Naive thymus-derived CD4-positive, alpha-beta T cell (primary cell): ENCODE data around the gene CADM1. TPM values are rescaled to one million over a fixed set of nuclear protein-coding genes. Genes with fewer than 3 reads are reported as not detected.

Experiments used
- ATAC-seq: fragments of 150-1000 bp; cut with Tn5 transposase; 2 replicates; pipeline ENCODE4 v1.10.0; 2021; ENCODE audit warnings: mild to moderate bottlenecking, moderate library complexity
- CTCF ChIA-PET: fragments of 350-600 bp; sonication (Branson Sonifier 250); formaldehyde crosslinking; loops from one replicate; lab custom pipeline; 2021; ENCODE audit warnings: antibody characterized with exemption; lab: Charles Lee
- POLR2A ChIA-PET: fragments of 350-600 bp; sonication (Branson Sonifier 250); formaldehyde crosslinking; loops from one replicate; lab custom pipeline; 2021; ENCODE audit warnings: antibody characterized with exemption, inconsistent platforms; lab: Charles Lee
- DNase-seq, 9 donors: peaks; one replicate each; pipeline versions ENCODE4 v3.0.0 to v3.0.0-alpha.2; 2020 to 2022; ENCODE audit warnings: mixed read lengths in 1 of 9
- H3K27ac ChIP-seq: one replicate; pipeline ENCODE4 v1.7.0; 2013; ENCODE audit warnings: mild to moderate bottlenecking, low read depth, low read length, moderate library complexity
- H3K27me3 ChIP-seq, 2 donors: one replicate each; pipeline ENCODE4 v1.7.0; 2013; ENCODE audit warnings: low read length in 2 of 2, mild to moderate bottlenecking in 2 of 2, moderate library complexity in 2 of 2; ENCODE audit not compliant: control insufficient read depth in 2 of 2, insufficient read depth in 2 of 2
- H3K36me3 ChIP-seq, 3 experiments: 1 replicate in 2 of 3; 2 replicates in 1 of 3; pipeline ENCODE4 v1.7.0; 2013; ENCODE audit warnings: low read length in 3 of 3, mild to moderate bottlenecking in 3 of 3, moderate library complexity in 1 of 3; ENCODE audit not compliant: insufficient read depth in 3 of 3, control insufficient read depth in 2 of 3
- H3K4me1 ChIP-seq, 2 donors: one replicate each; pipeline ENCODE4 v1.7.0; 2013; ENCODE audit warnings: low read length in 2 of 2, mild to moderate bottlenecking in 2 of 2, moderate library complexity in 1 of 2; ENCODE audit not compliant: control insufficient read depth in 2 of 2, insufficient read depth in 2 of 2
- H3K4me3 ChIP-seq: 2 replicates; pipeline ENCODE4 v1.7.0; 2013; ENCODE audit warnings: mild to moderate bottlenecking, low read length
- H3K9me3 ChIP-seq, 3 experiments: 1 replicate in 2 of 3; 2 replicates in 1 of 3; pipeline ENCODE4 v1.7.0; 2013; ENCODE audit warnings: low read length in 3 of 3; ENCODE audit not compliant: control insufficient read depth in 2 of 3
- H3K27ac Mint-ChIP-seq, 9 donors: one replicate each; pipeline ENCODE4 v1.8.0; 2020 to 2022; ENCODE audit warnings: mixed read lengths in 9 of 9, mild to moderate bottlenecking in 8 of 9, moderate library complexity in 5 of 9, inconsistent platforms in 2 of 9
- H3K27me3 Mint-ChIP-seq, 5 donors: one replicate each; pipeline ENCODE4 v1.8.0; 2021 to 2022; ENCODE audit warnings: mixed read lengths in 5 of 5, mild to moderate bottlenecking in 1 of 5
- H3K36me3 Mint-ChIP-seq, 5 donors: one replicate each; pipeline ENCODE4 v1.8.0; 2020 to 2022; ENCODE audit warnings: mixed read lengths in 5 of 5, mild to moderate bottlenecking in 3 of 5, inconsistent platforms in 1 of 5
- H3K4me1 Mint-ChIP-seq, 7 donors: one replicate each; pipeline ENCODE4 v1.8.0; 2020 to 2022; ENCODE audit warnings: mixed read lengths in 7 of 7, mild to moderate bottlenecking in 3 of 7, inconsistent platforms in 1 of 7
- H3K4me3 Mint-ChIP-seq, 10 donors: one replicate each; pipeline ENCODE4 v1.8.0; 2020 to 2022; ENCODE audit warnings: mild to moderate bottlenecking in 10 of 10, mixed read lengths in 10 of 10, moderate library complexity in 6 of 10, inconsistent platforms in 2 of 10
- H3K9me3 Mint-ChIP-seq, 11 donors: one replicate each; pipeline ENCODE4 v1.8.0; 2020 to 2022; ENCODE audit warnings: mixed read lengths in 11 of 11, mild to moderate bottlenecking in 4 of 11, inconsistent platforms in 1 of 11, moderate library complexity in 1 of 11
- intact Hi-C, 2 donors: fragments of 100-400 bp; cut with micrococcal nuclease; formaldehyde crosslinking; loops; one replicate each; pipeline ENCODE4 v1.15.1; 2023
- polyA plus RNA-seq, 2 donors: library from polyadenylated mRNA; unstranded; fragments of 300-500 nt; fragmentation: Illumina TruSeq; gene quantifications; one replicate each; pipeline ENCODE4 v1.2.3, GENCODE V29; 2021
- total RNA-seq, 6 experiments: library from RNA in 5 of 6; stranded (reverse) in 5 of 6; gene quantifications; 1 replicate in 5 of 6; 2 replicates in 1 of 6; pipeline ENCODE4 v1.2.3 and lab custom pipeline; 2021 to 2026

The CADM1 gene
- total and polyA plus RNA-seq, 7 experiments from 2014 or later, result 0.29 to 2.7 (median 0.69) TPM

- Histone ChIP-seq H3K27me3 (no peaks in the 10 kb centered on the region), H3K9me3 (peaks cover 0 to 4% (median 0%) of the 10 kb centered on the region in 3 experiments), H3K4me1 (no peaks in the 10 kb centered on the region), H3K36me3 (no peaks in the 10 kb centered on the region), H3K4me3 (no peak overlapping the region), H3K27ac (no peak overlapping the region)
- peaks cover 0 to 4% (median 2%) of the 10 kb centered on the region in 11 donors for H3K9me3 Mint-ChIP-seq
- H3K27ac Mint-ChIP-seq, result no peak overlapping the region
- DNase-seq, result no peak
- intact Hi-C loops, result no loop called here
- CTCF ChIA-PET, result no interaction called here
- H3K4me3 Mint-ChIP-seq, result no peak overlapping the region
- H3K4me1 Mint-ChIP-seq, result peaks cover 0 to 2% (median 0%) of the 10 kb centered on the region in 7 donors
- no peaks in the 10 kb centered on the region for H3K36me3 Mint-ChIP-seq
- H3K27me3 Mint-ChIP-seq, result peaks cover 0 to 31% (median 5%) of the 10 kb centered on the region in 5 donors
- POLR2A ChIA-PET, result no interaction called here
- ATAC-seq, result no peak
Measured at GRCh38 chr11:115147243-115147807, 356.9 kb downstream of the CADM1 start.

- H3K9me3 ChIP-seq, result peaks cover 0 to 4% (median 0%) of the 10 kb centered on the region in 3 experiments
- CTCF ChIA-PET, result no interaction called here
Measured at GRCh38 chr11:115146425-115146824, 357.8 kb downstream of the CADM1 start.

GRCh38 chr11:115145324-115145723 lies 358.9 kb downstream of the CADM1 start:
- Histone ChIP-seq H3K36me3 (no peaks in the 10 kb centered on the region), H3K4me3 (no peak overlapping the region), H3K4me1 (no peaks in the 10 kb centered on the region), H3K27me3 (no peaks in the 10 kb centered on the region), H3K9me3 (peaks cover 0 to 4% (median 0%) of the 10 kb centered on the region in 3 experiments), H3K27ac (no peak overlapping the region)
- intact Hi-C loops, result no loop called here
- POLR2A ChIA-PET, result no interaction called here
- H3K27ac Mint-ChIP-seq, result no peak overlapping the region
- H3K36me3 Mint-ChIP-seq, result no peaks in the 10 kb centered on the region
- DNase-seq (no peak), ATAC-seq (no peak)
- H3K4me3 Mint-ChIP-seq, result no peak overlapping the region
- peaks cover 0 to 4% (median 2%) of the 10 kb centered on the region in 11 donors for H3K9me3 Mint-ChIP-seq
- peaks cover 5 to 42% (median 8%) of the 10 kb centered on the region in 5 donors for H3K27me3 Mint-ChIP-seq
- CTCF ChIA-PET, result no interaction called here
- H3K4me1 Mint-ChIP-seq, result peaks cover 0 to 2% (median 0%) of the 10 kb centered on the region in 7 donors

More at GRCh38 chr11:115146425-115146824, 357.8 kb downstream of the CADM1 start:
- Histone ChIP-seq H3K27me3 (no peaks in the 10 kb centered on the region), H3K4me1 (no peaks in the 10 kb centered on the region), H3K27ac (no peak overlapping the region), H3K4me3 (no peak overlapping the region), H3K36me3 (no peaks in the 10 kb centered on the region)
- intact Hi-C loops, result no loop called here
- H3K9me3 Mint-ChIP-seq, result peaks cover 0 to 4% (median 2%) of the 10 kb centered on the region in 11 donors
- H3K36me3 Mint-ChIP-seq, result no peaks in the 10 kb centered on the region
- POLR2A ChIA-PET, result no interaction called here
- H3K27ac Mint-ChIP-seq, result no peak overlapping the region
- peaks cover 0 to 2% (median 0%) of the 10 kb centered on the region in 7 donors for H3K4me1 Mint-ChIP-seq
- H3K4me3 Mint-ChIP-seq, result no peak overlapping the region
- peaks cover 0 to 33% (median 5%) of the 10 kb centered on the region in 5 donors for H3K27me3 Mint-ChIP-seq
- ATAC-seq (no peak), DNase-seq (no peak)

- POLR2A ChIA-PET, result no interaction called here
- Histone ChIP-seq H3K27me3 (no peaks in the 10 kb centered on the region), H3K36me3 (no peaks in the 10 kb centered on the region), H3K4me1 (no peaks in the 10 kb centered on the region), H3K4me3 (no peak overlapping the region), H3K27ac (no peak overlapping the region), H3K9me3 (peaks cover 0 to 4% (median 0%) of the 10 kb centered on the region in 3 experiments)
- peaks cover 0 to 2% (median 0%) of the 10 kb centered on the region in 7 donors for H3K4me1 Mint-ChIP-seq
- H3K36me3 Mint-ChIP-seq, result no peaks in the 10 kb centered on the region
- intact Hi-C loops, result no loop called here
- no peak for DNase-seq
- CTCF ChIA-PET, result no interaction called here
- peaks cover 5 to 46% (median 8%) of the 10 kb centered on the region in 5 donors for H3K27me3 Mint-ChIP-seq
- H3K4me3 Mint-ChIP-seq, result no peak overlapping the region
- H3K27ac Mint-ChIP-seq, result no peak overlapping the region
- peaks cover 0 to 4% (median 2%) of the 10 kb centered on the region in 11 donors for H3K9me3 Mint-ChIP-seq
- ATAC-seq, result no peak
Measured at GRCh38 chr11:115144914-115145313, 359.3 kb downstream of the CADM1 start.

- ATAC-seq, result no peak
- H3K4me1 ChIP-seq, result no peaks in the 10 kb centered on the region
- Mint-ChIP-seq H3K27me3 (peaks cover 5 to 52% (median 8%) of the 10 kb centered on the region in 5 donors), H3K4me1 (peaks cover 0 to 2% (median 0%) of the 10 kb centered on the region in 7 donors), H3K36me3 (no peaks in the 10 kb centered on the region), H3K9me3 (peaks cover 0 to 4% (median 3%) of the 10 kb centered on the region in 11 donors), H3K4me3 (no peak overlapping the region), H3K27ac (no peak overlapping the region)
- no peaks in the 10 kb centered on the region for H3K27me3 ChIP-seq
- H3K9me3 ChIP-seq, result no peaks in the 10 kb centered on the region
- ChIA-PET POLR2A (no interaction called here), CTCF (no interaction called here)
- intact Hi-C loops, result no loop called here
- DNase-seq, result no peak
- no peaks in the 10 kb centered on the region for H3K36me3 ChIP-seq
- no peak overlapping the region for H3K27ac ChIP-seq
- H3K4me3 ChIP-seq, result no peak overlapping the region
Measured at GRCh38 chr11:115144014-115144413, 360.2 kb downstream of the CADM1 start.

- CTCF ChIA-PET, result no interaction called here
- peaks cover 5 to 55% (median 7%) of the 10 kb centered on the region in 5 donors for H3K27me3 Mint-ChIP-seq
- DNase-seq (no peak), ATAC-seq (no peak)
- Histone ChIP-seq H3K4me3 (no peak overlapping the region), H3K27me3 (no peaks in the 10 kb centered on the region), H3K4me1 (no peaks in the 10 kb centered on the region), H3K27ac (no peak overlapping the region), H3K9me3 (no peaks in the 10 kb centered on the region), H3K36me3 (no peaks in the 10 kb centered on the region)
- H3K4me1 Mint-ChIP-seq, result peaks cover 0 to 2% (median 0%) of the 10 kb centered on the region in 7 donors
- POLR2A ChIA-PET, result no interaction called here
- H3K36me3 Mint-ChIP-seq, result no peaks in the 10 kb centered on the region
- H3K4me3 Mint-ChIP-seq, result no peak overlapping the region
- intact Hi-C loops, result no loop called here
- H3K9me3 Mint-ChIP-seq, result peaks cover 0 to 4% (median 0%) of the 10 kb centered on the region in 11 donors
- no peak overlapping the region for H3K27ac Mint-ChIP-seq
Measured at GRCh38 chr11:115141231-115142114, 362.7 kb downstream of the CADM1 start.
